ENCODE measurements around the gene NELL1. TPM values are rescaled to one million over a fixed set of nuclear protein-coding genes. Genes with fewer than 3 reads are reported as not detected.

NELL1 gene
- total RNA-seq, 2 donors from 2014 or later: 0.09 to 0.11 TPM

- no peaks in the 10 kb centered on the region for H3K9me3 ChIP-seq (ENCODE audit: control insufficient read depth, low read length)
- no peak overlapping the region for H3K27ac Mint-ChIP-seq
- H3K27ac ChIP-seq (ENCODE audit: low read depth, low read length): no peak overlapping the region
- H3K36me3 Mint-ChIP-seq (ENCODE audit: low read depth): no peaks in the 10 kb centered on the region
- no peaks in the 10 kb centered on the region for H3K4me1 ChIP-seq (ENCODE audit: control insufficient read depth, insufficient read depth, low read length)
- DNase-seq: no peak
- no peaks in the 10 kb centered on the region for H3K9me3 Mint-ChIP-seq
- H3K27me3 Mint-ChIP-seq (ENCODE audit: insufficient read depth): no peaks in the 10 kb centered on the region
- H3K27me3 ChIP-seq (ENCODE audit: control insufficient read depth, insufficient read depth, low read length, poor library complexity, severe bottlenecking): no peaks in the 10 kb centered on the region
- no peak overlapping the region for H3K9ac ChIP-seq (ENCODE audit: extremely low read depth, low read length, poor library complexity, severe bottlenecking)
- H3K4me3 Mint-ChIP-seq: no peak overlapping the region
- 81 to 100% methylated on average over 2 to 3 of the region's 3 CpGs for WGBS, 2 experiments (ENCODE audit: insufficient coverage in 1 of 2, insufficient read length in 1 of 2)
- no peak for TF ChIP-seq CTCF (conservative IDR thresholded peaks at IDR 0.05)
- H3K36me3 ChIP-seq (ENCODE audit: control insufficient read depth, insufficient read depth, low read length): no peaks in the 10 kb centered on the region
- no peaks in the 10 kb centered on the region for H3K4me1 Mint-ChIP-seq
- no peak overlapping the region for H3K4me3 ChIP-seq (ENCODE audit: low read length)
These were observed 413.5 kb downstream of the NELL1 start for GRCh38 chr11:21082853-21083252.

- Mint-ChIP-seq H3K4me3 (no peak overlapping the region), H3K9me3 (peaks cover 4% of the 10 kb centered on the region), H3K4me1 (no peaks in the 10 kb centered on the region), H3K27ac (no peak overlapping the region), H3K36me3 (ENCODE audit: low read depth) (no peaks in the 10 kb centered on the region), H3K27me3 (ENCODE audit: insufficient read depth) (no peaks in the 10 kb centered on the region)
- H3K4me1 ChIP-seq (ENCODE audit: control insufficient read depth, insufficient read depth, low read length): no peaks in the 10 kb centered on the region
- DNase-seq: no peak
- H3K9ac ChIP-seq (ENCODE audit: extremely low read depth, low read length, poor library complexity, severe bottlenecking): no peak overlapping the region
- H3K27ac ChIP-seq (ENCODE audit: low read depth, low read length): no peak overlapping the region
- no peak for TF ChIP-seq CTCF (conservative IDR thresholded peaks at IDR 0.05)
- no peak overlapping the region for H3K4me3 ChIP-seq (ENCODE audit: low read length)
- no peaks in the 10 kb centered on the region for H3K9me3 ChIP-seq (ENCODE audit: control insufficient read depth, low read length)
- H3K27me3 ChIP-seq (ENCODE audit: control insufficient read depth, insufficient read depth, low read length, poor library complexity, severe bottlenecking): peaks cover 8% of the 10 kb centered on the region
- H3K36me3 ChIP-seq (ENCODE audit: control insufficient read depth, insufficient read depth, low read length): no peaks in the 10 kb centered on the region
These were observed 419.5 kb downstream of the NELL1 start for GRCh38 chr11:21088930-21089329.

- Mint-ChIP-seq H3K9me3 (peaks cover 12% of the 10 kb centered on the region), H3K4me3 (no peak overlapping the region), H3K36me3 (ENCODE audit: low read depth) (peaks cover 2% of the 10 kb centered on the region), H3K27me3 (ENCODE audit: insufficient read depth) (no peaks in the 10 kb centered on the region), H3K27ac (no peak overlapping the region), H3K4me1 (no peaks in the 10 kb centered on the region)
- H3K4me1 ChIP-seq (ENCODE audit: control insufficient read depth, insufficient read depth, low read length): no peaks in the 10 kb centered on the region
- H3K27ac ChIP-seq (ENCODE audit: low read depth, low read length): no peak overlapping the region
- no peaks in the 10 kb centered on the region for H3K36me3 ChIP-seq (ENCODE audit: control insufficient read depth, insufficient read depth, low read length)
- no peak overlapping the region for H3K9ac ChIP-seq (ENCODE audit: extremely low read depth, low read length, poor library complexity, severe bottlenecking)
- H3K4me3 ChIP-seq (ENCODE audit: low read length): no peak overlapping the region
- no peak for TF ChIP-seq CTCF (conservative IDR thresholded peaks at IDR 0.05)
- 94 to 100% methylated on average over 2 of the region's 2 CpGs for WGBS, 2 experiments (ENCODE audit: insufficient coverage in 1 of 2, insufficient read length in 1 of 2)
- DNase-seq: no peak
- no peaks in the 10 kb centered on the region for H3K27me3 ChIP-seq (ENCODE audit: control insufficient read depth, insufficient read depth, low read length, poor library complexity, severe bottlenecking)
- H3K9me3 ChIP-seq (ENCODE audit: control insufficient read depth, low read length): no peaks in the 10 kb centered on the region
These were observed 435.3 kb downstream of the NELL1 start for GRCh38 chr11:21104641-21105040.
